Retinal pigment epithelial cell (primary cell): ENCODE results near the gene NLE1.
A peak's percentile ranks its signal among the peaks of the same experiment; 100 is the strongest.
"Not testable (repeated sequence)": the region's sequence is repeated elsewhere in the genome, so short reads cannot be mapped to it uniquely, and the experiment has no call there.

Source experiments
- DNase-seq: peaks from one replicate; pipeline ENCODE4 v3.0.0-alpha.2; 2010; ENCODE audit warnings: low read depth
- H3K4me3 ChIP-seq: 2 replicates; pipeline ENCODE4 v1.5.1; 2011; ENCODE audit warnings: mild to moderate bottlenecking, low read length, control low read depth, moderate library complexity
- CTCF ChIP-seq: conservative IDR thresholded peaks from 2 replicates; pipeline ENCODE4 v1.5.1; 2011; ENCODE audit warnings: low read depth, low read length, control low read depth, inconsistent platforms

Gene NLE1

GRCh38 chr17:35129154-35129972 lies 12.7 kb downstream of the NLE1 start:
- no peak overlapping the region for H3K4me3 ChIP-seq
- no peak for DNase-seq
- TF ChIP-seq CTCF = no peak

- no peak overlapping the region for H3K4me3 ChIP-seq
- no peak for TF ChIP-seq CTCF
- no peak for DNase-seq
Observed at GRCh38 chr17:35127751-35128514, 14.2 kb downstream of the NLE1 start.

GRCh38 chr17:35121315-35121714 lies 20.8 kb downstream of the NLE1 start, which contains the start of gene FNDC8:
FNDC8 (plus strand) TSS chr17:35121615; CDS start chr17:35121694, 79 bp downstream.
- DNase-seq = no peak
- H3K4me3 ChIP-seq = no peak within 1 kb of the TSS
- no peak for TF ChIP-seq CTCF

GRCh38 chr17:35119370-35120165 lies 22.5 kb downstream of the NLE1 start, which contains the start of gene RAD51D:
RAD51D (minus strand) TSS chr17:35119860; CDS start chr17:35119613, 247 bp downstream.
- peak within 1 kb of the TSS; percentile 80 for H3K4me3 ChIP-seq
- peak; percentile 71 for TF ChIP-seq CTCF
- DNase-seq = no peak

- DNase-seq = no peak
- no peak overlapping the region for H3K4me3 ChIP-seq
- TF ChIP-seq CTCF = peak; percentile 50
Observed at GRCh38 chr17:35117984-35118383, 24.1 kb downstream of the NLE1 start.

- TF ChIP-seq CTCF = no peak
- H3K4me3 ChIP-seq = no peak overlapping the region
- no peak for DNase-seq
Observed at GRCh38 chr17:35116845-35117244, 25.3 kb downstream of the NLE1 start.

- not testable (repeated sequence) for DNase-seq, H3K4me3 ChIP-seq
Observed at GRCh38 chr17:35110791-35111190, 31.3 kb downstream of the NLE1 start.
